BLaER1 (cell line): ENCODE results near the gene TRIM66.

Experiments used
- H3K27ac ChIP-seq: shearing (Covaris generic); formaldehyde crosslinking; 2 replicates; pipeline ENCODE4 v1.8.1; 2022
- H3K27me3 ChIP-seq: shearing (Covaris generic); formaldehyde crosslinking; 2 replicates; pipeline ENCODE4 v1.8.1; 2022
- H3K36me3 ChIP-seq: shearing (Covaris generic); formaldehyde crosslinking; 2 replicates; pipeline ENCODE4 v1.8.1; 2022
- H3K4me1 ChIP-seq: shearing (Covaris generic); formaldehyde crosslinking; 2 replicates; pipeline ENCODE4 v1.8.1; 2022
- H3K4me2 ChIP-seq: shearing (Covaris generic); formaldehyde crosslinking; 2 replicates; pipeline ENCODE4 v1.8.1; 2022
- H3K4me3 ChIP-seq: shearing (Covaris generic); formaldehyde crosslinking; 2 replicates; pipeline ENCODE4 v1.8.1; 2022
- H3K9ac ChIP-seq: shearing (Covaris generic); formaldehyde crosslinking; 2 replicates; pipeline ENCODE4 v1.8.1; 2022
- H3K9me3 ChIP-seq: shearing (Covaris generic); formaldehyde crosslinking; 2 replicates; pipeline ENCODE4 v1.8.1; 2022
- H4K20me1 ChIP-seq: shearing (Covaris generic); formaldehyde crosslinking; 2 replicates; pipeline ENCODE4 v1.8.1; 2022
- Cebpa-rat ChIP-seq: shearing (Covaris generic); IDR thresholded peaks from 2 replicates; pipeline ENCODE4 v1.8.1; 2022

Gene TRIM66

DNA sequence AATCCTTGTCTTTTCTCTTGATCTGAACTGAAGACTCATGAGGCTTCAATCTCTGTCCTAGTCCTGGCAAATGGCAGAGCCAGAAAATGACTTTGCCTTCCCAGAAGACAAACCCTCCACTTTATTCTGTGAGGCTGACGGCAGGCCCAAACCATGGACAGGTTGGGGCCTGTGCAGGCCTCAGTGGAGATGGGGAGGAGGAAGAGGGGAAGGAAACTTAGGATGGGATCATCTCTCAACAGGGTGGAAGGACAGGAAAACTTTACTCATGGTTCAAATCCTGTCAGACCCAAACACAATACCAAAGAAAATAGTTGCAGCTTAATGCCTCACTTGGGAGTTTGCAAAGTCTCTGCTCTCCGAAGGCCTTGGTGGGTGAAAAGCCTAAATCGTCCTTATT is 10.0 kb upstream of the TRIM66 start:
- Histone ChIP-seq H3K4me1 (peaks cover 59% of the 10 kb centered on the region), H3K36me3 (peaks cover 49% of the 10 kb centered on the region), H4K20me1 (no peaks in the 10 kb centered on the region), H3K4me3 (no peak overlapping the region), H3K27me3 (no peaks in the 10 kb centered on the region), H3K9me3 (no peaks in the 10 kb centered on the region), H3K27ac (peak overlapping the region; percentile 69; the same call in 1 of the 2 replicates), H3K4me2 (peak overlapping the region; percentile 88), H3K9ac (no peak overlapping the region)
- TF ChIP-seq Cebpa-rat = no peak

DNA sequence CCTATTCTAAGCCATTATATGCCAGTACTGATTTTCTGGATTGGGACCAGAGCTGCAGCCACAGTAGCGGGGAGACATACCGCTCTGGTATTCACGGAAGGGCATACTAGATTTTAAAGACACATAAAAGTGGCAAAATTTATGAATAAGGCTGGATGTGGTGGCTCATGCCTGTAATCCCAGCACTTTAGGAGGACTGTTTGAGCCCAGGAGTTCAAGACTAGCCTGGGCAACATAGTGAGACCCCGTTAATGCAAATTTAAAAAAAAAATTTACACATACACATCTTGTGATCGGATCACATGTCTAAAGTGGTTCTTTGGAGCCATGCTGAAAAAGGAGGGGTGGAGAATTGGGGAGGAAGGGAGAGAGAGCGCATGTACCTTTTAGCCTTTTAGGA is 9.1 kb upstream of the TRIM66 start:
- H3K36me3 ChIP-seq = peaks cover 53% of the 10 kb centered on the region
- no peaks in the 10 kb centered on the region for H3K27me3 ChIP-seq
- peak overlapping the region; percentile 4; the same call in 1 of the 2 replicates for H3K4me2 ChIP-seq
- H3K4me1 ChIP-seq = peaks cover 68% of the 10 kb centered on the region
- no peak overlapping the region for H3K9ac ChIP-seq
- no peaks in the 10 kb centered on the region for H3K9me3 ChIP-seq
- H4K20me1 ChIP-seq = peaks cover 6% of the 10 kb centered on the region
- no peak overlapping the region for H3K27ac ChIP-seq
- TF ChIP-seq Cebpa-rat = no peak
- H3K4me3 ChIP-seq = no peak overlapping the region

DNA sequence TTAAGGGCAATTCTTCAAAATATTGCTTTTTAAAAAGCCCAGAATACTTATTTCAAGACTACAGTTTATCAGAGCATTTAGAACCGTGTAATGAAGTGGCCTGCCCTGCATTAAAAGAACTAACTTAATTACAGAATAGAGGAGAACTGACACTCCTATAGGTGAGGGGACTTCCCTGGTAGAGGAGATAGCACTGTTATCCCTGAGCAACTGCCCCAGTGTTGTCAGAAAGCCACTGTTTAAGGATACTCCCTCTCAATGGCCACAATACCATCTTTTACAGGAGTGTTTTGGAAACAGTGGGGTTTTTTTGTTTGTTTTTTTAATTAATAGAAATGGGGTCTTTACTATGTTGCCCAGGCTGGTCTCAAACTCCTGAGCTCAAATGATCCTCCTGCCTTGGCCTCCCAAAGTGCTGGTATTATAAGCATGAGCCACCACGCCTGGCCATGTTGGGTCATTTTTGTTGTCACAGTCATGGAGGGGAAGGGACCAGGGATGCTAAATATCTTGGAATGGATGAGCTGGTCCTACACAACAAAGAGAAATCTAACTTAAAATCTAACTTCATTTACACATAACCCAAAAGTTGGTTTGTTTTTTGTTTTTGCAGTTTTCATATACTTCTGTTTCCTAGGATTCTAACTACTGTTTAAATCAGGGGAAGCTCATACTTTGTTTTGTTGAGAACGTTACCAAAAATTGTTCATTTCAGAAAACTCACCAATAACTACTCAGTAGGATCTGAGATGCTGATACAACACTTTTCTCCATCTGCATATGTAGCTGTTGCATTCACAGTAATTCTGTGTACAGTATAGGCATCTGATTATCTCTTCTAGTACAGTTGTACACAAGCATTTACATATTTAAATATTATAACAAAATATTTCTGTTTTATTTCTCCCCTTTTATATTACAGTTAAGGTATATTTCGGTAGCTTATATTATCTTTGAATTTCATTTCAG is 8.2 kb upstream of the TRIM66 start:
- H3K4me1 ChIP-seq = peaks cover 77% of the 10 kb centered on the region
- TF ChIP-seq Cebpa-rat = no peak
- H3K4me2 ChIP-seq = no peak overlapping the region
- H3K9ac ChIP-seq = no peak overlapping the region
- no peaks in the 10 kb centered on the region for H3K27me3 ChIP-seq
- H3K9me3 ChIP-seq = no peaks in the 10 kb centered on the region
- H3K27ac ChIP-seq = no peak overlapping the region
- H3K4me3 ChIP-seq = no peak overlapping the region
- H4K20me1 ChIP-seq = peaks cover 15% of the 10 kb centered on the region
- H3K36me3 ChIP-seq = peaks cover 53% of the 10 kb centered on the region

DNA sequence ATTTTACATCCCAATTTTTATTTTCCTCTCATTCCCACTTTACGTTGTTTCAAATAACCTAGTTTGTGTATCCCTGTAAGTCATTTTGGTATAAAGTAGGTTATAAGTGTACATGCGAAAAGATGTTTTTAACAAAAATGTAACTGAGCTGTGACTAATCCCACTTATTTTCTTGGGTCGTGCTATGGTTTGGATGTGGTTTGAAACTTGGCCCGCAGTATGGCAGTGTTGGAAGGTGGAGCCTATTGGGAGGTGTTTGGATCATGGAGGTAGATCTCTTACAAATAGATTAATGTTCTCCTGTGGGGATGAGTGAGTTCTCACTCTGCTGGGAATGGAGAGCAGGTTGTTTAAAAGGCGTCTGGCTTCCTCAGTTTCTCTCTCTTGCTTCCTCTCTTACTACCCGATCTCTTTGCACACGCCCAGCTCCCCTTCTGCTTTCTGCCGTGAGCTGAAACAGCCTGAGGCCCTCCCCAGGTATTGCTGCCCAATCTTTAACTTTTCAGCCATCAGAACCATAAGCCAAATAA is 7.3 kb upstream of the TRIM66 start:
- no peaks in the 10 kb centered on the region for H3K9me3 ChIP-seq
- H3K4me3 ChIP-seq = peak overlapping the region; percentile 71; the same call in 1 of the 2 replicates
- H3K36me3 ChIP-seq = peaks cover 55% of the 10 kb centered on the region
- no peak for TF ChIP-seq Cebpa-rat
- H3K9ac ChIP-seq = no peak overlapping the region
- H3K4me1 ChIP-seq = peaks cover 86% of the 10 kb centered on the region
- peak overlapping the region; percentile 96 for H3K4me2 ChIP-seq
- peaks cover 24% of the 10 kb centered on the region for H4K20me1 ChIP-seq
- H3K27me3 ChIP-seq = no peaks in the 10 kb centered on the region
- no peak overlapping the region for H3K27ac ChIP-seq

DNA sequence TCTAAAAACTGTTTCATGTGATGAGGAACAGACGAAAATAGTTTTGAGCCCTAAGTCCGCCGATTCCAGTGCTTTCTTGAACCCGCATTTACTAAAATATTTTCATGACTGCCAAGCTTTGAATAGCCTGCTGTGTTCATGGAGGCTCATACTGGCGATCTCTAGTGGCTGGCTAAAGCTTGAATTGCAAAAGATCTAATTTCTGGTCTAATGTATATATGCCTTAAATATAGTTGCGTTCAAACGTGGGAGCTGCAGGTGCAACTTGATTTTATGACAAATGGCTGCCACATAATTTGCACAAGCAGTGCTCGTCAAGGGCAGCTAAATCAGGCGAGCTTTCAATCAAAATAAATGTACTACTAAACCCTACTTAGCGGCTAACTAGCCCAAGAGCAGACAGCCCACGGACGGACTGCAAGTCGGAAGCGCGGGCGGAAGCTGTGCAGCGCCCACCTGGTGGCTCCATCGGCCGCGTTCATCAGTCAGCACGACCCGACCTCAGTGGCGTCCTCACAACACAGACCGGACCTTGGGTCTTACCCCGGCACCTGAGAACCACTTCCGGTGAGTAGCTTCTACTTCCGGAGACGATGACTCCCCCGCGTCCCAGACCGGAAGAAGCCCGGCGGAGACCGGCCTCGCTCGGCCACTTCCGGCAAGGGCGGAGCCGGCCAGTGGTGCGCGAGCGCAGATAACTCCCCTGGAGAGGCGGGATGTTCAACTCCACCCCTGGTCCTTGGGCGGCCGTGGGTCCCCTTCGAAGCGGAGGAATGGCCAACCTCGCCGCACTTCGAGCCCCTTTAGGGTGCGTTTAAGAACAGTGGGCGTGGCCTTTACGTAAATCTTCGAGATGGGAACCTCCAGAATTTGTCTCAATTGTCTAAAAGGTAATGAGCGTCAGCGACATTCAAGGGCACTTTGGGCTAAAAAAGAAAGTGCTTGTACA is 6.2 kb upstream of the TRIM66 start:
- peak overlapping the region; percentile 71 for H3K4me3 ChIP-seq
- peaks cover 35% of the 10 kb centered on the region for H4K20me1 ChIP-seq
- H3K27ac ChIP-seq = peak overlapping the region; percentile 74

DNA sequence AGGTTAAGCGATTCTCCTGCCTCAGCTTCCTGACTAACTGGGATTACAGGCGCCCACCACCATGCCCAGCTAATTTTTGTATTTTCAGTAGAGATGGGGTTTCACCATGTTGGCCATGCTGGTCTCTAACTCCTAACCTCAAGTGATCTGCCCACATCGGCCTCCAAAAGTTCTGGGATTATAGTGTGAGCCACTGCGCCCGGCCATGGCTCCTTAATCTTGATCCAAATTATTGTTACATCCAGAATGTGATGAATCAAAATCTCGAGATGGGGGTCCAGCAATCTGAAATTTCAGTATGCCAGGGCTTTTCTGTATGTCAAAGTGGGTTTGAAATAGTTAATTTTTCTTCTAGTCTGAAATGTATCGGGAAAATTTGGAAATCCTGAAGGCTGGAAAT is 3.9 kb upstream of the TRIM66 start:
- H3K27me3 ChIP-seq = no peaks in the 10 kb centered on the region
- H4K20me1 ChIP-seq = peaks cover 43% of the 10 kb centered on the region
- no peaks in the 10 kb centered on the region for H3K9me3 ChIP-seq
- no peak overlapping the region for H3K27ac ChIP-seq
- peak overlapping the region; percentile 96; the same call in 1 of the 2 replicates for H3K4me2 ChIP-seq
- H3K9ac ChIP-seq = no peak overlapping the region
- TF ChIP-seq Cebpa-rat = no peak
- peaks cover 70% of the 10 kb centered on the region for H3K4me1 ChIP-seq
- no peak overlapping the region for H3K4me3 ChIP-seq
- H3K36me3 ChIP-seq = peaks cover 56% of the 10 kb centered on the region

More for the DNA sequence above, 6.2 kb upstream of the TRIM66 start:
- H3K4me2 ChIP-seq = peak overlapping the region; percentile 96
- no peak for TF ChIP-seq Cebpa-rat
- H3K27me3 ChIP-seq = no peaks in the 10 kb centered on the region
- peaks cover 59% of the 10 kb centered on the region for H3K36me3 ChIP-seq
- H3K9me3 ChIP-seq = no peaks in the 10 kb centered on the region
- peak overlapping the region; percentile 75 for H3K9ac ChIP-seq
- peaks cover 86% of the 10 kb centered on the region for H3K4me1 ChIP-seq

DNA sequence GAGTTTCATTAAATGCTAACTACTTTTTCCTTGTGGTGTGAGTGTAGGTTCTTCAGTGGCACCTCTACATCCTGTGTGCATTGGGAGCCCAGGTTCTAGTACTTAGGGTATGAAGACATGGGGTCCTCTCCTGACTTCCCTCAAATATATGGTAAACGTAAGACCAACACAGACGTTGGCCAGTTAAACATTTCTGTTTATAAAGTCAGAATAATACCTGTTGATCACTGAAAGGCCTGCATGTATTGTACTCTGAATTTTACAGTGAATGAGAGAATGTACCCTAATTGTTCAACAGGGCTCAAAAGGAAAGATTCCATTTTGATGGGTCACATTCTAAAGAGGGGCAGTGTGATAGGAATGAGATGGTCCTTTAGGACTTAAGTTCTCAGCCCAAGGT is 3.4 kb upstream of the TRIM66 start:
- peaks cover 70% of the 10 kb centered on the region for H3K4me1 ChIP-seq
- H3K27ac ChIP-seq = no peak overlapping the region
- H3K4me3 ChIP-seq = no peak overlapping the region
- peaks cover 54% of the 10 kb centered on the region for H3K36me3 ChIP-seq
- H3K9ac ChIP-seq = no peak overlapping the region
- H3K27me3 ChIP-seq = no peaks in the 10 kb centered on the region
- no peak for TF ChIP-seq Cebpa-rat
- H4K20me1 ChIP-seq = peaks cover 43% of the 10 kb centered on the region
- no peaks in the 10 kb centered on the region for H3K9me3 ChIP-seq
- peak overlapping the region; percentile 96; the same call in 1 of the 2 replicates for H3K4me2 ChIP-seq

DNA sequence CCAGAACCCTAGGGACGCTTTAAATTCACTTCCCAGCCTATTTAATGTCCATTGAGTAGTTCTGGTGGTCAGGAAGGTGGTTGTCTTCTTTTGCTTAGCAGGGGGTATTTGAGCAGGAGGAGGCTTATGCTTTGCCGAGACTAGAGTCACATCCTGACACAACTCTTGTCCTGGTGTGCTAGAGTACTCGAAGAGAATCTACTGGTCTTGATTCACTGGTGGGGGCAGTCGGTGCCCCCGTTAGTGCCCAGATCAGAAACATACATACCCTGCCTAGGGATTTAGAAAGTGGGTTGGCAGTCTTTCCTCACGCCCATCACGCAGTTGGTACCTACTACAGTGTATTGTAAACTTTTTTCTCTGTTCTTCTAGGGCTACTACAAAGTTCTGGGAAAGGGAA is 2.8 kb upstream of the TRIM66 start:
- Histone ChIP-seq H3K9me3 (no peaks in the 10 kb centered on the region), H3K36me3 (peaks cover 49% of the 10 kb centered on the region), H3K4me3 (no peak overlapping the region), H3K4me1 (peaks cover 70% of the 10 kb centered on the region), H3K27ac (no peak overlapping the region), H3K27me3 (no peaks in the 10 kb centered on the region), H3K9ac (no peak overlapping the region), H4K20me1 (peaks cover 43% of the 10 kb centered on the region), H3K4me2 (peak overlapping the region; percentile 96; the same call in 1 of the 2 replicates)
- no peak for TF ChIP-seq Cebpa-rat

DNA sequence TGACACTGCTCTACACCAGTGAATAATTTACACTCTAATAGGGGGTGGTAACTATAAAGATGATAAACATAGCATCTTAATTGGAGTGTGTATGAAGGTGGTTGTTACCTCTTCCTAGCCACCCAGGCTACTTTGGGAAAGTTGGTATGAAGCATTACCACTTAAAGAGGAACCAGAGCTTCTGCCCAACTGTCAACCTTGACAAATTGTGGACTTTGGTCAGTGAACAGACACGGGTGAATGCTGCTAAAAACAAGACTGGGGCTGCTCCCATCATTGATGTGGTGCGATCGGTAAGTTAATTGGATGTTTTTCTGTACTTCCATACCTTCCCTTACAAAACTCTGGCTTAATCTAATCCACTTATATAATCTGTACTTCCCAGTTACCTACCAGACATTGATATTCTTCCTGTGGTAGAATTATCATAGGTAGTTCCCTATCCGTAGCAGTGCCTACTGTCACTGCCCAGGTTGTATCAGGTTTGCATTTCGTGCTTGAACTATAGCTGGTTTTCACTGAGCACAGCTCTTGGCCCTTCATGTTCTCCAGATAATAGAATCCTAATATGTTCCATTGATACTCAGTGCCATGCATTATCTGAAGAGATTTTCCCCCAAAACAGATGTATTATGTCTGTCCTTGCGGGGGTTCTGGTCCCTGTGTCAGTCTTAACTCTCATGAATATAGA is 2.3 kb upstream of the TRIM66 start:
- Histone ChIP-seq H3K4me2 (peak overlapping the region; percentile 96), H3K9ac (0 out of 2 replicates have a peak overlapping the region, but pooled peaks have one; percentile 100), H3K4me3 (0 out of 2 replicates have a peak overlapping the region, but pooled peaks have one; percentile 98), H3K9me3 (no peaks in the 10 kb centered on the region), H4K20me1 (peaks cover 43% of the 10 kb centered on the region), H3K27me3 (no peaks in the 10 kb centered on the region), H3K36me3 (peaks cover 48% of the 10 kb centered on the region), H3K4me1 (peaks cover 65% of the 10 kb centered on the region), H3K27ac (no peak overlapping the region)
- no peak for TF ChIP-seq Cebpa-rat
